ENCODE measurements around the gene RAPGEF2.

- TF ChIP-seq EZH2 (IDR thresholded peaks at IDR 0.05; ENCODE audit: borderline replicate concordance, low read depth, low read length, severe bottlenecking) (no peak), CTCF (IDR thresholded peaks at IDR 0.05; ENCODE audit: extremely low read depth in 1 of 2, insufficient read depth in 1 of 2, low read depth in 1 of 2, low read length in 2 of 2) (no peak), FOS (IDR thresholded peaks at IDR 0.05; ENCODE audit: borderline replicate concordance, insufficient read depth, low read length) (no peak), POLR2A (IDR thresholded peaks at IDR 0.05; ENCODE audit: low read depth, low read length) (no peak), MAX (IDR thresholded peaks at IDR 0.05; ENCODE audit: insufficient read depth, insufficient read length) (no peak), JUN (IDR thresholded peaks at IDR 0.05; ENCODE audit: borderline replicate concordance, insufficient read depth, insufficient read length, low read depth) (no peak), POLR2AphosphoS5 (IDR thresholded peaks at IDR 0.05; ENCODE audit: insufficient read depth, low read depth, low read length) (no peak), MYC (IDR thresholded peaks at IDR 0.05; ENCODE audit: low read depth, low read length) (no peak), GATA2 (IDR thresholded peaks at IDR 0.05; ENCODE audit: insufficient read depth, insufficient read length, low read depth, low read length) (no peak)
Measured at GRCh38 chr4:159144112-159144694, 41.3 kb downstream of the RAPGEF2 start.
